NCI-H1694 (cell line): ENCODE results near the gene IL1RAPL1.
"Not testable (repeated sequence)": the region's sequence is repeated elsewhere in the genome, so short reads cannot be mapped to it uniquely, and the experiment has no call there.

Experiments used
- DNase-seq: peaks from one replicate; lab custom pipeline; 2025; lab: John Stamatoyannopoulos, UW

The IL1RAPL1 gene

GRCh38 chrX:29122817-29123216 lies 535.6 kb downstream of the IL1RAPL1 start:
- not testable (repeated sequence) for DNase-seq

DNA sequence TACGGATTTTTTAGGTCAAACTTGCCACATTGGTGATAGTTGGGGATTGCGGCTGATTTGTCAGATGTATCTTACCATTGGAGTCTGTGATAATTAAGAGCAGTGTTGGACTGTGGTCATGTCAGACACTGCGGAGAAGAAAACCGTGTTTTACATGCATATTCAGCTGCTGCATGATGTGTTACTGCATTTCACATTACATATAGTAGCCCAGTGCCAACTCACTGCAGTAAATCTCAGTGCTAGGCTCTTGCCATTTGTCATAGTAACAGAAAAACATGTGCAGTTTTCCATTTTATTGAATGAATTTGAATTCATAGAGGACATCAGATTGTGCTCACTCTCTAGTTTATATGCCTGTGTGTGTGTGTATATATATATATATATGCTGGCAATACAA lies 543.7 kb downstream of the IL1RAPL1 start:
- no peak for DNase-seq

DNA sequence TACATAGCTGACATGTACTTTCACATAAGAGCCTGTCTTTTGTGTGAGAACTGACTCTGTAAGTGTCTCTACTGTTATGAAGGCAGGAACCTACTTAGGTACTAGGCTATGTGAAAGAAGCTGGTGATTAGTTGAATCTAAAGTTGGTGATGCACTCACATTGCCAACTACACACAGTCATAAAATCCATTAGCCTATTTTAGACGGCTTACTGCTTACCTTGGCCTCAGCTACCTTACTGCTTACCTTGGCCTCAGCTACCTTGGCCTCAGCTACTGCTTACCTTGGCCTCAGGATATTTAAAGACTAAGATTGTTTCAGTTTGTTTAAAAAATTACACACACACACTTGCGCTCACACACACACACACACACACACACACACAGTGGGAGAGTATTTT lies 549.7 kb downstream of the IL1RAPL1 start:
- no peak for DNase-seq

DNA sequence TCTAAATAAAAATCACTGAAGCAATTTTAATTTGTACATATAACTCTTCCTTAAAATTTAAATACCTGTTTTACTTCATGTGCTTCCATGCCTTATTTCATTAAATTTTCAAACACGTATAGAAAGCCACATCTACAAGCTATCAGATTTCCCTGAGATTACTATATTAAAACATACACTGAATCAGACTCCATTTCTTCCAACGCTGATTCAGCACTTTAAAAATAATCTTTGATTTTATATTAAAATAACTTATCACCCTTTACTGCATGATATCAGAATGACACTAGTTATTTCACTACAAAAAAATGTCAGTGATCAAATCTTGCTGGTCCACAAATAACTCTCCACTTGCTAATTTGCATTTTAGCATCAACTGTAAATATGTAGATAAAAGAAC lies 550.8 kb downstream of the IL1RAPL1 start:
- no peak for DNase-seq

DNA sequence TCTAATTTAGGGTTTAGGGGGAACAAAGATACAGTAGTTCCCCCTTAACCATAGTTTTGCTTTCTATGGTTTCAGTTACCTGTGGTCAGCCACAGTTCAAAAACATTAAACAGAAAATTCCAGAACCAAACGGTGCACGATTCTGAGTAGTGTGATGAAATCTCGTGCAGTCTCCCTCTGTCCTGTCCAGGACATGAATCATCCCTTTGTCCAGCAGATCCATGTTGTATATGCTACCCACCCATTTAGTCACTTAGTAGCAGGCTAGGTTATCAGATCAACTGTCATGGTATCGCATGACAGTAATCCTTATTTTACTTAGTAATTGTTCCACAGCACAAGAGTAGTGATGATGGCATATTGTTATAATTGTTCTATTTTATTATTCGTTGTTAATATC lies 556.1 kb downstream of the IL1RAPL1 start:
- DNase-seq = no peak

GRCh38 chrX:29143756-29144155 lies 556.5 kb downstream of the IL1RAPL1 start:
- DNase-seq = no peak

DNA sequence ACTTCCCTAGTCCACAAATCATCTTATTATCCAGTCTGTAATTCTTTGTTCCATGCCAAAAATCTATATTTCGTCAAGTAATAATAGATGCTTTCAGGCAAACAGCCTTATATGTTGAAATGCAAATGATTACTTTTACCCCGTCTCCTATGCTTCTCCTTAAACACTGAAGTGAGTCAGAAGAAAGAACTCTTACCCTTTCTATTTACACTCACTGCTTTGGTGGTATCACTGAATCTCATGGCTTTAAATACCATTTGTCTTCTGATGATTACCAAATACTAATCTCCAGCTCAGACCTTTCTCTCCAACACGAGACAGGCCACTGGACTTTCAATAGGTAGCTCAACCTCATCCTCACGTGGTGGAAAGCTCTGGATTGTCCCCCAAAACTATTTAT lies 558.1 kb downstream of the IL1RAPL1 start:
- no peak for DNase-seq

DNA sequence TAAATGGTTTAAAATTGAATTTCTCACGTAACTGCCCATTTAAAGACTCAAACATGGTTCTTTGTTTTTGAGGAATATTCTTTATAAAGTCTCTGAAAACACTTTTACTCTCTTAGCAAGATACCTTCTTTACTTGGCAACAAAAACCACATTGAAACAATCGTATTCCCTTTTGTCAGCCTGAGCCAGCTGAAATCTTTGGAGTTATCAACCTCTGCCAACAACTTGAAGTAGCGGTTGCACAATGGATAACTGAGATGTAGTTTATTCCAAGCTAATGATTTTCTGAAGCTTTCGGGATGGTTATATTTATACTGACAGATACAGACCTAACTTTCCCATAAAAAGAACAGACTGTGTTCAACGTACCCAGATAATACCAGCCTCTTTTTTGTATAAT lies 561.3 kb downstream of the IL1RAPL1 start:
- DNase-seq = no peak

DNA sequence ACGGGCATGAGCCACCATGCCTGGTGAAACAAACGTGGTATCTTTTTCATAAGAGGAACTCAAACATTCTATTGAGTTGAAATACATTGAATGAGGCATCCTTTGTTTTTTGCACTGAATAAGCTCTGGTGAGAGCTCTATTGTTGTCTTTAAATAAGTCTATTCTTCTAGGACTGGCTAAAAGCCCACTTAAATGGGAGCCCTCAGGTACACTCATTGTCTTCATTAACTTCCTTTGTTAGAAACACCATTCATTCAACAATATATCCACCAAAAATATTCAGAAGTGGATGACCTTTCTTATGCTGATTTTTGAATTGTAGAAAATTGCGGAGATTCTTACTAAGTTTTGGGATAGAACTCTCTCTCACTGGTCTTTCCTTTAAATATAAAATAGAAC lies 568.0 kb downstream of the IL1RAPL1 start:
- no peak for DNase-seq

DNA sequence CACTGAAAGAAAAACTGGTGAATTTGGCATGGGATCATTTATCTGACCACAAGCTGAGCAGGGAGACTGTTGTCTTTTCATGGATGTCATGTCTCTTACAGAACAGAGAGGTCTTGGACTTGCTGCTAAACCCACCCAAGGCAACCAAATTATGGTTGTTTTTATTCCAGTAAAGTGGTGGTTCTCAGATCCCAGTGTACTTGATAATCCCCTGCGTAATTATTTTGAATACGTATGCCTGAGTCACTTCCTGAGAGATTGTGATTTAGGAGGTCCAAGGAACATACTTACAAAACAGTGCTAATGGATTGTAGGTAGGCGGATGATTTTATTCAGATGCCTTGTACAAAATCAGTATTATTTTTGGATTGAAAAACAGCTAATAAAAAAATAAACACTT lies 585.6 kb downstream of the IL1RAPL1 start:
- no peak for DNase-seq

- DNase-seq = no peak
These were observed 600.0 kb downstream of the IL1RAPL1 start for GRCh38 chrX:29187264-29187663.

- DNase-seq = no peak
These were observed 609.3 kb downstream of the IL1RAPL1 start for GRCh38 chrX:29196501-29196900.

DNA sequence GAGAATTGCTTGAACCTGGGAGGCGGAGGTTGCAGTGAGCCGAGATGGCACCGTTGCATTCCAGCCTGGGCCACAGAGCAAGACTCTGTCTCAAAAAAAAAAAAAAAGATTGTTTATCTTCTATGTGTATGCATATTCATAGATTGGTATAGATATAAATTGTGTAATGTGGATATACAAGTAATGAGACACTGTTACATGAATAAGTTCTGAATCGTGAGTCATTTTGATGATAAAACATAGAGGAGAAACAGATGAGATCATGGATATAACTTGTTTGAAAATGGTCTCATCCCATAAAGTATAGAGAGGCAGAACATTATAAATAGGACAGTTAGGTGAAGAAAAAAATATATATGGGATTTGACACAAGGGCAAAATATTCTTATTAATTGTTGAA lies 628.0 kb downstream of the IL1RAPL1 start:
- DNase-seq = no peak

DNA sequence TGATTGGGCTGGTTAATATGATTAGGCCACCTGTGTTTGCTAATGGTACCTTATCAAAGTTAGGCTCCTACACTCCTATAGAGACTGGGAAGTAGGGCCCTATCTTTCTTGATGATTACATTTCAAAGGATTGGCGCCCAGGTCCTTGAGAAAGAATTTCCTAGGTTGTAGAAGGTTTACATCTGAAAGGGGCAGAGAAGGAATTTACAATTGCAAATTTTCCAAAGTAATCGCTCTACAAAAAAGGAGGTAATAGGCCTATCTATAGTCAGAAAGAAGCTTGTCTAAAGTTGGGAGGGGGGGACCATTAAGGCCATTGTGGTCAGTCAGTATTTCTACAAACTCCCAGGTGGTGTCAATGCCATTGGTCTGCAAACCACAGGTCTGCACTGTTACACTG lies 638.4 kb downstream of the IL1RAPL1 start:
- DNase-seq = no peak

DNA sequence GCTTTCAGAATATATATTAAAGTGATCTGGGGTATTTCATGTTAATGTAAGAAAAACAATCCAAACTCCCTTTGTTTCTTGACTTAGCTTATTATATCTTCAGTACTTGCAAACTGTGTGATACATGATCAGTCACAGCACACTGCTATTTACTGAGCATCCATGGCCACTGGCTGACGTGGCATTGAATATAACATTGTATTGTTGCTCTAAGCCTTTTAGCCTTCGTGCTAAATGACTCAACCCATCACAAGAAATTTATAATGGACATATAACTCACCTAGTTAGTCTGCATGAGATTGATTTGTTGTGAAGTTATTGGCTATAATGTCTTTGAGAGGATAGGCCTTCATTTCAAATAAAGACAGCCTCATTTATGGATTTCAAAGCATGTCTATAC lies 642.6 kb downstream of the IL1RAPL1 start:
- no peak for DNase-seq

GRCh38 chrX:29231800-29232199 lies 644.6 kb downstream of the IL1RAPL1 start:
- DNase-seq = no peak

- DNase-seq = no peak
These were observed 646.4 kb downstream of the IL1RAPL1 start for GRCh38 chrX:29233592-29234183.

GRCh38 chrX:29237972-29238371 lies 650.7 kb downstream of the IL1RAPL1 start:
- no peak for DNase-seq

DNA sequence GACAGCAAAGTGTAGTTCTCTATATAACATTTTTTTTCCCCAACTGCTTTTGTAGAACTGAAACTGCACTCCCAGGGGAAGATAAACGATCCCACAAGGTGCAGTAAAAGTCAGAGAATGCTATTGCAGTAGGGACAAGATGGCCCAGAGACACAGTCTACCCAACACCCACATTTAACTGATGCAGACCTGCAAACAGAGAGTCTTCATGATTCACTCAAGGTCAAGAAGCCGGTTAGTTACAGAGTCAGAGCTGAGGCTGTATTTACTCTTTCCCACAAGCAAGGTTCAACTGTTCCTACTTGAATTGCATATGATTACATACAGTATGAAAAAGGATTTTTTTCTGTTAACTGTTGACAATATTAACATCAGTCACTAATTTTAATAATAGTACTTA lies 654.6 kb downstream of the IL1RAPL1 start:
- no peak for DNase-seq

DNA sequence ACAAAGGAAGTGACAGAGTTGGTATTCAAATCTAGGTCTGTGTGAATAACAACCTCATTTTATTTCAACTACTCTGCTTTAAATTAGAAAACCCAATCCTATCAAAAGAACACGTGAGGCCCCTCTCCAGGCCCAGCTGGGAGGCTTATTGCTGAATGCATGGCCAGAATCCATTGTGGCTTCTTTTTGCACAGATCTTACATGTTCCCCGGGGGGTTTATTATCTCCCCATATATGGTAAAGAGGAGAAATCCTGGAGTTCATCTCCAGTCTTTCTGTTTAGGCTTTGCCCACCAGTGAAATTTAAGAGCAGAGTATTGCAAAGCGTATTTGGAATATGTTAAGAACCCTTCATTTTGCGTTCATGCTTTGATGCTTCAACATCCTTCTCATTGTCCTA lies 655.6 kb downstream of the IL1RAPL1 start:
- DNase-seq = no peak

DNA sequence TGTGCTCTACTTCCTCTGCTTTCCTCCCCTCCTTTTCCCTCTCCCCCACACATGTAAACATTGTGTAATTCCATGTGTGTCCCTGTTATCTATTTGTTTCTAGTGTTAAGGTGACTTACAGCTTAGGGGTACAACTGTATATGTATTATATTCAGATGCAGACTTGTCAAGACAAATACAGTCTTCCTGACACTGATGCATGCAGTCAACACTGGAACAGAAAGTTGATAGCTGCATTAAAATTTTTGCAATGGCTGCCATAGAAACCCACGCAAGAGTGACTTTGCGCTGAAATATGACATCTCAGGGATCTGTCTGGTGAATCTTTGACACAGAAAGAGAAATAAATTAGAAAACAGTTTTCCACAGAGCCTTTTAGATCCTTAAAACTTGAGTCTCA lies 656.7 kb downstream of the IL1RAPL1 start:
- DNase-seq = no peak

DNA sequence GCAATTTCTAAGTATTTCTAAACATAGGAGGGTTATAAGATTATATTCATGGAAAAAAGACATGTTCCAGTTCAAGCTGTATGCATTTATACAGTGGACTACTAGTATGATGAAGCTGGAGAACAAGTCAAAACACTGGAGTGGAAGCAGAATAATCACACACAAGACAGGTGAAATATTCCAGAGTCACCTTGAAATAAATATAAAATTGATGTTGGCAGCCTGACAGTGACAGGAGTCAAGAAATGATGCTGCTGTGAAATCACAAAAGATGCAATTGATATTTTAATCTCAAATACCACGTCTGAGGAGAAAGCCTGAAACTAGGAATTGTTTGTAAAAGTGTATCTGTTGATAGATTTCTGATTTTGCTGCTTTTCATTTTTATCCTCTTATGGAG lies 667.3 kb downstream of the IL1RAPL1 start:
- DNase-seq = no peak

GRCh38 chrX:29257521-29257920 lies 670.3 kb downstream of the IL1RAPL1 start:
- DNase-seq = no peak

DNA sequence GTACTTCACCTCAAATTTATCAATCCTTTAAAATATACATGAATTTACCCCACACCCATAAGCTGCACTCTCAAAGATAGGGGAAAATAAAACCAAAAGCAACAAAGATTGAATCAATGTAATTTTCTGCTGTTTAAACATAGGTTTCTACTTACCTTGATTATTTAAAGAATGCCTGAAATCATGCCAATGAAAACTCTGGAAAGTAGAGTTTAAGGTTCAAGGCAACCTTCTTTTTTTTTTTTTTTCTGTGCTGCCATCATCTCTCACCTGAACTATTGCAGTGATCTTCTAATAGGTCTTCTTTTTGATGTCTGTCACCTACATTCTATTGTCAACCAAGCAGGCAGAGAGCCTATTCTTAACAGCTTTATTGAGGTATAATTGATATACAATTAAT lies 682.1 kb downstream of the IL1RAPL1 start:
- DNase-seq = no peak

DNA sequence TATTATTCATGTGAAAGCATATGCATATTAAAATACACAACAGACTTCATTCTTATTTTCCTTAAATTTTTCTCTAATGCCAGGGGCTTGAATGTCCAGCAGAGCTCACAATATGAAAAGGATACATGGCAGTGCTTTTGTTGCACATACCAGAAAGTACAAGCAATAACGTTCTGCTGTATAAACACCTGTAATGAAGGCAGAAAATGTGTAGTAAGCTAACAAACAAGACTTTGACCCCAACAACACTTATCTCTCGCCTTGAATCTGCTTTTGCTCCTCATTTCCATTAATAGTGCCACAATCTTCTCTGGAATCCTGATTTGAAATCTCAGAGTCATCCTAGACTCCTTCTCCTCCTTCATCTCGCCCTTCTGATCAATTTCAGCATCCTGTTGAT lies 687.3 kb downstream of the IL1RAPL1 start:
- DNase-seq = no peak
